CD4-positive, CD25-positive, alpha-beta regulatory T cell (primary cell): ENCODE results near the gene AGBL4. TPM values are rescaled to one million over a fixed set of nuclear protein-coding genes. Genes with fewer than 3 reads are reported as not detected.

Experiments used
- ATAC-seq, 2 donors: fragments of 150-1000 bp; cut with Tn5 transposase; one replicate each; pipeline ENCODE4 v1.10.0; 2021; ENCODE audit warnings: low read depth in 2 of 2, moderate number of reproducible peaks in 2 of 2, moderate library complexity in 1 of 2
- DNase-seq, 3 donors: peaks; one replicate each; pipeline versions ENCODE4 v3.0.0 to v3.0.0-alpha.2; 2012 to 2022; ENCODE audit warnings: mixed read lengths in 1 of 3
- H3K27ac ChIP-seq: one replicate; pipeline ENCODE4 v1.7.0; 2013; ENCODE audit warnings: mild to moderate bottlenecking, low read length; ENCODE audit not compliant: insufficient read depth, poor library complexity, severe bottlenecking
- H3K27me3 ChIP-seq: one replicate; pipeline ENCODE4 v1.7.0; 2013; ENCODE audit warnings: low read length; ENCODE audit not compliant: control insufficient read depth, insufficient read depth
- H3K36me3 ChIP-seq: one replicate; pipeline ENCODE4 v1.7.0; 2013; ENCODE audit warnings: mild to moderate bottlenecking, low read length, moderate library complexity; ENCODE audit not compliant: control insufficient read depth, insufficient read depth
- H3K4me1 ChIP-seq: 2 replicates; pipeline ENCODE4 v1.7.0; 2013; ENCODE audit warnings: mild to moderate bottlenecking, low read length; ENCODE audit not compliant: insufficient read depth, control insufficient read depth, poor library complexity, severe bottlenecking
- H3K4me3 ChIP-seq: one replicate; pipeline ENCODE4 v1.7.0; 2013; ENCODE audit warnings: low read depth, mild to moderate bottlenecking, low read length, moderate library complexity
- H3K9me3 ChIP-seq, 2 experiments: 1 replicate in 1 of 2; 2 replicates in 1 of 2; pipeline ENCODE4 v1.7.0; 2013; ENCODE audit warnings: low read length in 2 of 2, mild to moderate bottlenecking in 1 of 2, moderate library complexity in 1 of 2; ENCODE audit not compliant: control insufficient read depth in 2 of 2
- H3K27ac Mint-ChIP-seq, 3 donors: one replicate each; pipeline ENCODE4 v1.8.0; 2020 to 2022; ENCODE audit warnings: mild to moderate bottlenecking in 3 of 3, mixed read lengths in 3 of 3, moderate library complexity in 2 of 3
- H3K27me3 Mint-ChIP-seq: one replicate; pipeline ENCODE4 v1.8.0; 2022; ENCODE audit warnings: mild to moderate bottlenecking, mixed read lengths
- H3K36me3 Mint-ChIP-seq: one replicate; pipeline ENCODE4 v1.8.0; 2020; ENCODE audit warnings: mixed read lengths
- H3K4me1 Mint-ChIP-seq, 4 donors: one replicate each; pipeline ENCODE4 v1.8.0; 2020 to 2022; ENCODE audit warnings: mixed read lengths in 4 of 4, mild to moderate bottlenecking in 1 of 4
- H3K4me3 Mint-ChIP-seq, 4 donors: one replicate each; pipeline ENCODE4 v1.8.0; 2020 to 2022; ENCODE audit warnings: mild to moderate bottlenecking in 4 of 4, mixed read lengths in 4 of 4, moderate library complexity in 3 of 4
- H3K9me3 Mint-ChIP-seq, 7 donors: one replicate each; pipeline ENCODE4 v1.8.0; 2020 to 2022; ENCODE audit warnings: mixed read lengths in 7 of 7, mild to moderate bottlenecking in 3 of 7, moderate library complexity in 2 of 7
- polyA plus RNA-seq, 4 donors: library from polyadenylated mRNA; unstranded; fragments of 300-500 nt; fragmentation: Illumina TruSeq; gene quantifications; one replicate each; pipeline ENCODE4 v1.2.3, GENCODE V29; 2021
- total RNA-seq: library from RNA; stranded (reverse); gene quantifications from one replicate; pipeline ENCODE4 v1.2.3, GENCODE V29; 2022

Gene AGBL4
- total and polyA plus RNA-seq, 5 donors from 2014 or later: 0.47 TPM; not detected in 4

DNA sequence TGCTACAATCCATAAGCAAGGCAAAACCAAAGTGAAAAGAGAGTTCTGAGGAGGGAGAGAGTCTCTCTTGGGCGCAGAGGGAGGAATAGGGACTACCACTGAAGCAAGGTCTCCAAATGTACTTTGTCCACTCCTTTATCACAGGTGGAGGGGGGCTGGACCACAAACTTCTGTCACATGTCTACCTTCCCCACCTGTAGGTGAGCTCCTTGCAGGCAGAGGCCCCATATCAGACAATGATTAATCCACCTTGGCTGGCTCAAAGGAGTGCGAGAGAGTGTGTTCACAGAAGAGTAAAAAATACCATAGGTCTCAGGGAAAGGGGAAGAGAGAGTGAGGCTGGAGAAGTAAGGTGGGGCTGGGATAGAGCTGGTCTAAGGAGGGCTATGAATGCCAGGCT, 1251.5 kb downstream of the AGBL4 start:
- Histone ChIP-seq H3K4me3 (no peak overlapping the region), H3K9me3 (no peaks in the 10 kb centered on the region), H3K27me3 (peaks cover 8% of the 10 kb centered on the region), H3K4me1 (no peaks in the 10 kb centered on the region), H3K36me3 (no peaks in the 10 kb centered on the region), H3K27ac (no peak overlapping the region)
- peaks cover 0 to 9% (median 0%) of the 10 kb centered on the region in 7 donors for H3K9me3 Mint-ChIP-seq
- H3K27ac Mint-ChIP-seq: no peak overlapping the region
- ATAC-seq: no peak
- H3K4me3 Mint-ChIP-seq: no peak overlapping the region
- H3K27me3 Mint-ChIP-seq: peaks cover 22% of the 10 kb centered on the region
- DNase-seq: no peak
- no peaks in the 10 kb centered on the region for H3K36me3 Mint-ChIP-seq
- peaks cover 0 to 31% (median 11%) of the 10 kb centered on the region in 4 donors for H3K4me1 Mint-ChIP-seq

DNA sequence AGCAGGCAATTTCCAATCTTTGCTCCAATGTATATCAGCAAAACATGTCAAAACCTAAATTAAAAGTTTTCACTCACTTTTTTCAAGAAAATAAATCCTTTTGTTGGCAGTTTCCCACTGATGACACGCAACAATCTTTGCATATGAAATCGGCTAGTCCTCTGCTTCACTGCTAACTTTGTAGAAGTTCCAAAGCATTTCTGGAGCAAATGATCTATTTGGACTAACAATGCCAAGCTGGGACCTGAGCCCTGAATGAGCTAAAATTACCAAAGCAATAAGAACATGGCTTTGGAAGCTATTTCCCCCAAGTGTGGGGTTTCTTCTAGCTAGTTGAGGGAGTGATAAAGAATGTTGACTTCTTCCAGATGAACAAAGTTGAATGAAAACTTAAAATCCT, 1252.2 kb downstream of the AGBL4 start:
- H3K9me3 ChIP-seq: no peaks in the 10 kb centered on the region
- no peak overlapping the region for H3K27ac Mint-ChIP-seq
- H3K4me1 Mint-ChIP-seq: peaks cover 0 to 29% (median 9%) of the 10 kb centered on the region in 4 donors
- H3K27ac ChIP-seq: no peak overlapping the region
- H3K9me3 Mint-ChIP-seq: peaks cover 0 to 9% (median 0%) of the 10 kb centered on the region in 7 donors
- H3K27me3 Mint-ChIP-seq: peaks cover 21% of the 10 kb centered on the region
- no peaks in the 10 kb centered on the region for H3K4me1 ChIP-seq
- no peaks in the 10 kb centered on the region for H3K36me3 ChIP-seq
- ATAC-seq: no peak
- DNase-seq: no peak
- no peak overlapping the region for H3K4me3 Mint-ChIP-seq
- H3K27me3 ChIP-seq: peaks cover 8% of the 10 kb centered on the region
- no peak overlapping the region for H3K4me3 ChIP-seq
- no peaks in the 10 kb centered on the region for H3K36me3 Mint-ChIP-seq

DNA sequence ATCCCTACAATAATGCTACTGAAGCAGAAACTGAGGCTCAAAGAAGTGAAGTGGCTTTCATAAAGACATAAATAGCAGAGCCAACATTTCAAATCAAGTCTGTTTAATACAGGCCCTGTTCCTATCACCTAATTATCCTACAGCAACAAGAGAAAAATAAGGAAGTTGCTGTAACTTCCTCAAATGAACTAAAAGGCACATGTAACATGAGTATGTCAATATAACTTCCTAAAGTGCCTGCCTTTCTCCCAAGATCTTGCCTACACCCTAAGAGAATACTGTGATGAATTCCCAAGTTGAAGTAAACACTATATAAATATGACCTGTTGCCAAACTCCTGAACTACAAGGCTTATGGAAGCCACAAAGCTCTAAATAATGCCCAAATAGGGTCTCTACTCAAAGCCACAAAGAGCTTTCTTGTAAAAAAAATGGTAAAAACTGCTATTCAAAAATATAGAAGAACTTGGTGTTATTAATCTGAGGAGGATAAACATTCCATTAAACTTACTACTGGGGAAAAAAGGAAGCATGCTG, 1255.7 kb downstream of the AGBL4 start:
- Mint-ChIP-seq H3K9me3 (peaks cover 0 to 3% (median 0%) of the 10 kb centered on the region in 7 donors), H3K4me1 (peaks cover 0 to 14% (median 7%) of the 10 kb centered on the region in 4 donors), H3K27ac (no peak overlapping the region), H3K27me3 (peaks cover 6% of the 10 kb centered on the region), H3K4me3 (no peak overlapping the region), H3K36me3 (no peaks in the 10 kb centered on the region)
- no peak overlapping the region for H3K4me3 ChIP-seq
- H3K4me1 ChIP-seq: no peaks in the 10 kb centered on the region
- H3K36me3 ChIP-seq: no peaks in the 10 kb centered on the region
- ATAC-seq (no peak), DNase-seq (no peak)
- H3K27me3 ChIP-seq: no peaks in the 10 kb centered on the region
- no peak overlapping the region for H3K27ac ChIP-seq
- H3K9me3 ChIP-seq: no peaks in the 10 kb centered on the region

DNA sequence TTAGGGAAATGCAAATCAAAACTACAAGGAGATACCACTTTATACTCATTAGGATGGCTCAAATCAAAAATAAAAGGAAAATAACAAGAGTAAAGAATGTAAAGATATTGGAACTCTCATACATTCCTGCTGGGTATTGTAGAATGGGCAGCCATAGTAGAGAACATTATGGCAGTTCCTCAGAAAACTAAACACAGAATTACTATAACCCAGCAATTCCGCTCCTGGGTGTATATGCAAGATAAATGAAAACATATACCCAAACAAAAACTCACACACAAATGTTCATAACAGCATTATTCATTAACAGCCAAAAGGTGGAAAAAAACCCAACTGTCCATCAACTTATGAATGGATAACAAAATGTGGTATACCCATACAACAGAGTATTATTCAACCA, 1258.4 kb downstream of the AGBL4 start:
- DNase-seq: no peak
- Histone ChIP-seq H3K4me3 (no peak overlapping the region), H3K4me1 (no peaks in the 10 kb centered on the region), H3K9me3 (no peaks in the 10 kb centered on the region), H3K27ac (no peak overlapping the region), H3K27me3 (no peaks in the 10 kb centered on the region), H3K36me3 (no peaks in the 10 kb centered on the region)
- Mint-ChIP-seq H3K4me3 (no peak overlapping the region), H3K4me1 (peaks cover 0 to 7% (median 1%) of the 10 kb centered on the region in 4 donors), H3K9me3 (peaks cover 0 to 1% (median 0%) of the 10 kb centered on the region in 7 donors), H3K36me3 (peaks cover 3% of the 10 kb centered on the region), H3K27ac (no peak overlapping the region), H3K27me3 (no peaks in the 10 kb centered on the region)
- no peak for ATAC-seq

DNA sequence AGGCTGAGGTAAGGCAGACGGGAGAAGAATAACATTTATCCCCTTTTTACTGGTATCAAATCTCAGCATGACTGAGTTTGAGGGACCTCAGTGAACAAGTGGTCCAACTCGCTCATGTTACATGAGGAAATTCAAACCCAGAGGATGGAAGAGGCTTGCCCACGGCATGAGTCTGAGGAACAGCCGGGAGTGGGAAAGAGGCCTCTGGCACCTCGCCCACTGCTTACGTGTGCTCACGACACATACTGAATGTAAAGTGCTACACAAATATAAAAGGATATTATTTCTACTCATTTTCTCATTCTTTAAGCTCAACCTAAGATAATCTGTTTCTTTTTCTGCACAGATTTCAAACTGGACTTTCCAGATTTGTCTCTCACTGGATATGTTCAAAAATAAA, 1261.8 kb downstream of the AGBL4 start:
- DNase-seq: no peak
- H3K27me3 ChIP-seq: no peaks in the 10 kb centered on the region
- H3K27ac ChIP-seq: no peak overlapping the region
- H3K4me1 ChIP-seq: no peaks in the 10 kb centered on the region
- Mint-ChIP-seq H3K36me3 (peaks cover 7% of the 10 kb centered on the region), H3K4me1 (peaks cover 0 to 2% (median 0%) of the 10 kb centered on the region in 4 donors), H3K27ac (no peak overlapping the region), H3K27me3 (no peaks in the 10 kb centered on the region), H3K9me3 (peaks cover 0 to 3% (median 0%) of the 10 kb centered on the region in 7 donors), H3K4me3 (no peak overlapping the region)
- H3K36me3 ChIP-seq: no peaks in the 10 kb centered on the region
- no peaks in the 10 kb centered on the region for H3K9me3 ChIP-seq
- no peak for ATAC-seq
- H3K4me3 ChIP-seq: no peak overlapping the region

DNA sequence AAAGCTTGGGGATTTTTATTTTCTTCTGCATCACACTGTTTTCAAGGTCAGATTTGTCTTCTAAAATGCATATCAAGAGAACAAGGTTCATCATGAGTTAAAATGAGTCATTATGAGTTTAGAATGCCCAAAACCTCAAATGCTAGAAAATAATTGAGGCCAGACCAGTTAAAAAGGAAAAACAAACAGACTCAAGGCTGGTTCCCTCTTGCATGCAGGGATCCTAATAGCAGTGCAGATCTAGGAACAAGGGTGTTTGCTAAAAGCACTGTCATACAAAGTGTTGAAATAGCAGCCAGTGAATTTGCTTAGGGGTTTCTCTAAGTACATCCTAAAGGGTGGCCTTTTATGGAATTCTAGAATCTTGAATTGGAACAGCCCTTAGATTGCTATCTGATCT, 1262.3 kb downstream of the AGBL4 start:
- no peaks in the 10 kb centered on the region for H3K27me3 Mint-ChIP-seq

DNA sequence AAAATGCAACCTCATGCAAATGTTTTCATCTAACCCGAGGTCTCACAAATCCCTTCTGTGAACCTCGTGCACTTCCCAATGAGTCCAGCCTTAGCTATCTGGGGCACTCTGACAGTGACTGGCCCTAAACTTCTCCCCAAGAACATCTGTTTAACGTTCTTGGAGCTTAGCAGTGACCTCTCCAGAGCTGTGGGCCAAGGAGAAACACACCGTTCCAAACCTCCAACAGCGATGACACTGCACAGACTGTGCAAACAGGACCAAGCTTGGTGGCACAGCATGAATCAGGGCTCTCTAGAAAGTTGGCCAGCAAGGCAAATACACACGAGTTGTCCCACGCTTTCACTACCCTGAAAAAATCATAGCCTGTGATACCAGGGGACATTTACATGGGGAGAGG, 1262.9 kb downstream of the AGBL4 start:
- no peak for ATAC-seq
- Histone ChIP-seq H3K4me3 (no peak overlapping the region), H3K27ac (no peak overlapping the region), H3K36me3 (no peaks in the 10 kb centered on the region), H3K9me3 (no peaks in the 10 kb centered on the region), H3K27me3 (no peaks in the 10 kb centered on the region), H3K4me1 (no peaks in the 10 kb centered on the region)
- no peaks in the 10 kb centered on the region for H3K4me1 Mint-ChIP-seq
- no peak overlapping the region for H3K27ac Mint-ChIP-seq
- H3K27me3 Mint-ChIP-seq: peaks cover 4% of the 10 kb centered on the region
- H3K9me3 Mint-ChIP-seq: peaks cover 0 to 3% (median 0%) of the 10 kb centered on the region in 7 donors
- no peak for DNase-seq
- H3K4me3 Mint-ChIP-seq: no peak overlapping the region
- peaks cover 7% of the 10 kb centered on the region for H3K36me3 Mint-ChIP-seq

More for the DNA sequence above, 1262.3 kb downstream of the AGBL4 start:
- peaks cover 0 to 2% (median 0%) of the 10 kb centered on the region in 4 donors for H3K4me1 Mint-ChIP-seq
- H3K9me3 ChIP-seq: no peaks in the 10 kb centered on the region
- no peaks in the 10 kb centered on the region for H3K36me3 ChIP-seq
- DNase-seq (no peak), ATAC-seq (no peak)
- H3K4me1 ChIP-seq: no peaks in the 10 kb centered on the region
- no peak overlapping the region for H3K4me3 ChIP-seq
- no peak overlapping the region for H3K27ac Mint-ChIP-seq
- H3K36me3 Mint-ChIP-seq: peaks cover 7% of the 10 kb centered on the region
- no peaks in the 10 kb centered on the region for H3K27me3 ChIP-seq
- peaks cover 0 to 3% (median 0%) of the 10 kb centered on the region in 7 donors for H3K9me3 Mint-ChIP-seq
- no peak overlapping the region for H3K4me3 Mint-ChIP-seq
- no peak overlapping the region for H3K27ac ChIP-seq

DNA sequence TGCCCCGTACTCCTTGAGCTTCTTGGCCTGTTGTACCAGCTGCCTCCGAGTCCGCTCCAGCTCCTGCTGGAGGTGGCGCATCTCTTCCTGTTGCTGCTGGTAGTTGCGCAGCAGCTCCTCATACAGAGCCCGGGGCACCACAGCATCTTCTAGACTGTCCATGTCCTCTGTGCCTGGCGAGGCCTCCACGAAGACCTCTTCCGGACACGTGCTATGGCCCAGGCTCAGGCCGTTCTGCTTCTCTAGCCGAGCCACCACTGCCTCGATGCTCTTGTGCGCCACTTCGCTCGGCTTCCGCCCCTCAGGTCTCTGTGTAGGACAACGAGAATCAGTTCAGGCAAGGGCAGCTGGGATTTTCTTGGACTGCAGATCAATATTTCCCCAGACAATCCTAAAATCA, 1264.8 kb downstream of the AGBL4 start:
- peaks cover 7% of the 10 kb centered on the region for H3K36me3 Mint-ChIP-seq
- H3K9me3 Mint-ChIP-seq: peaks cover 0 to 2% (median 0%) of the 10 kb centered on the region in 7 donors
- no peak for ATAC-seq

More for the DNA sequence above, 1264.8 kb downstream of the AGBL4 start:
- Histone ChIP-seq H3K4me3 (no peak overlapping the region), H3K27me3 (no peaks in the 10 kb centered on the region), H3K36me3 (no peaks in the 10 kb centered on the region), H3K27ac (no peak overlapping the region), H3K4me1 (no peaks in the 10 kb centered on the region), H3K9me3 (no peaks in the 10 kb centered on the region)
- Mint-ChIP-seq H3K4me1 (no peaks in the 10 kb centered on the region), H3K4me3 (no peak overlapping the region), H3K27me3 (peaks cover 4% of the 10 kb centered on the region), H3K27ac (no peak overlapping the region)
- no peak for DNase-seq
